ACC112 (cell line): Measurements from ENCODE around the gene LIMS1.
"Not testable (repeated sequence)": the region's sequence is repeated elsewhere in the genome, so short reads cannot be mapped to it uniquely, and the experiment has no call there.

Experiments
- H2AFZ ChIP-seq: fragments of 200-600 bp; sonication (generic); one replicate; pipeline ENCODE4 v1.6.0; 2017; ENCODE audit warnings: antibody characterized with exemption, low read length; ENCODE audit not compliant: unreplicated experiment
- H3K27ac ChIP-seq: fragments of 200-600 bp; sonication (generic); 2 replicates; pipeline ENCODE4 v1.5.1; 2014; ENCODE audit warnings: low read depth, mild to moderate bottlenecking, antibody characterized with exemption, low read length, moderate library complexity
- H3K27me3 ChIP-seq: fragments of 200-600 bp; sonication (generic); 2 replicates; pipeline ENCODE4 v1.6.1; 2014; ENCODE audit warnings: mild to moderate bottlenecking, antibody characterized with exemption, low read length, moderate library complexity, mixed read lengths; ENCODE audit not compliant: insufficient read depth
- H3K36me3 ChIP-seq: fragments of 200-600 bp; sonication (generic); 2 replicates; pipeline ENCODE4 v1.6.1; 2016; ENCODE audit warnings: mild to moderate bottlenecking, antibody characterized with exemption, low read length, moderate library complexity, mixed read lengths; ENCODE audit not compliant: insufficient read depth
- H3K4me1 ChIP-seq: fragments of 200-600 bp; sonication (generic); one replicate; pipeline ENCODE4 v1.6.1; 2016; ENCODE audit warnings: low read length, mixed read lengths; ENCODE audit not compliant: insufficient read depth, unreplicated experiment, control insufficient read depth
- H3K4me3 ChIP-seq: fragments of 200-600 bp; sonication (generic); 2 replicates; pipeline ENCODE4 v1.5.1; 2014; ENCODE audit warnings: mild to moderate bottlenecking, low read depth, low read length
- H3K79me2 ChIP-seq: fragments of 200-600 bp; sonication (generic); one replicate; pipeline ENCODE4 v1.6.0; 2016; ENCODE audit warnings: low read length; ENCODE audit not compliant: control insufficient read depth, unreplicated experiment, insufficient read depth

LIMS1 gene

GRCh38 chr2:108734656-108735055, 200.4 kb downstream of the LIMS1 start:
- peak overlapping the region; percentile 32; the same call in 1 of the 2 replicates for H3K27ac ChIP-seq

More at GRCh38 chr2:108734656-108735055, 200.4 kb downstream of the LIMS1 start:
- not testable (repeated sequence) for H3K27me3 ChIP-seq, H3K36me3 ChIP-seq, H3K4me3 ChIP-seq, H2AFZ ChIP-seq, H3K4me1 ChIP-seq, H3K79me2 ChIP-seq
